ENCODE results near the gene FMN2.

Gene FMN2

DNA sequence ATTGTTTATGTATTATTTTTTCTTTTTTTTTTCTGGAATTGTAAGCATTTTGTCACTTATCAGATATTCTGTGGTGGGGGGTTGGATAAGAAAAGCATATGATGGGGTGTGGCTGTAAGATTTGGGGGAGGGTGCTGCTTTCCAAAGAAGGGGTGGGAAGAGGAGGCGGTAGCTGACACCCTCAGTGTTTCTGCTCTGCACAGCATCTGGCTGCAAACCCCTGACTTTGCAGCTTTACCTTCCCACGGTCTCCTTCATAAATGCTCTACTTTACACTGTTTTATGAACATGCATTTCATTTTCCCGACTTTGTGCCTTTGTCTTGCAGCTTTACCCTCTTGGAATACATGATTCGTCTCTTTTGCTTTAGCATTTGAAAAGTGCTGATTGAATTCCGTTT, 7.6 kb downstream of the FMN2 start:
- DNase-seq = no peak

DNA sequence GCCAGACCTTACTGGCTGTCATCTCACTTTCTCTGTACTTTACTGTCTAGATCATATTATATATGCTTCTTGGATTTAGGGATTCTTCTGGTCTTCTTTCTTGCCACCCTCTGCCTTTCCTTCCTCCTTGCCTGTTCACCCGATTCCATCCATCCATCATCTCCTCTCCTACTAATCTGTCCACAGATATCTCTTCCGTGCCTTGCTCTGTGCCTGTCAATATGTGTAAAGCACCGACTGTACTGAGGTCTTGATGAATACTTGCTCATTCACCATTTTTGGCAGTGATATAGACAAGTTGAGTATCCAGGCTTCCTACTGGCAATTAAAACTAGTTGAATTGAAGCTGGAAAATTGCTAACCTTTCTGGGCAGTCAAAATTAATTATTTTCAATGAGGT, 8.1 kb downstream of the FMN2 start:
- no peak for DNase-seq

DNA sequence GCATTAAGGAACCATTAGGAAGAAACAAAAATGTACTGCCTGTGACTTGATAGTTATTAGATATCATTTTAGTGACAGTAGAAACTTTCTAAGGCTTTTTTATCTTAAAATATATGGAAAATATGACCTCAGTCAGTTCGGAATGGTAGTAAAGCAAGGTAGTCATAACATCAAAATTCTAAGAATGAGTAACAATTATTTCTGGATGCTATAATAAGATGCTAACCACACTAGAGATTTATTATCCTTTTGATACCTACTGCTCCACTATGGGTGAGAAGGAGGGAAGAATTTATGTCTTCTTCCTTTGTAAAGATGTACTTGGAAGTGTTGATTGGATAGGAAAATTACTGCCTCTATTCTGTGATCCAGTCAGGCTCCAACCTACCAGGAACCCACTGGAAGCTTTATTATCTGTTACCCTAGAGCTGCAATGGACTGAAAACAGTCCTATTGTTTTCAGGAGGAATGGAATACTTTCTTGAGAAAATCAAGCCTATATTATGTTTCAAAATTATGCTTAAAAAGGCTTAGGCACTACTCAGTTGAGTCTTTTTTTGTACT, 8.8 kb downstream of the FMN2 start:
- DNase-seq = peak; percentile 21

GRCh38 chr1:240101306-240101705, 9.6 kb downstream of the FMN2 start:
- no peak for DNase-seq

DNA sequence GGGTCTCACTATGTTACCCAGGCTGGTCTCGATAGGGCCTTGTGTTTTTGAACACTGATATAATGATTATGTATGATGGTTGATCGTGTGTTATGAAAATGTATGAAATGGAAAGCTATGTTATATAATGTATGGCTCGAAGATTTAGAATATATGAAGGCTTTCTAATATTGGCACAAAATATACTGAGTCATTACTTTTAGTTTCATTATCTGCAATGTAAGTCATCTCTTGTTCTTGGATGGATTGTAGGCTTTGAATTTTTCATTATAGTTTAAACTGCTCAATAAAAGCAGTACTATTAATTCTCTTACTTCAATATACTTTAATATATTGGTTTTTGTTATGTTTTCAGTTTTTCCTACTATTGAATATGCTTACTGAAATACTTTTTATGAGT, 10.1 kb downstream of the FMN2 start:
- no peak for DNase-seq

GRCh38 chr1:240104672-240105071, 13.0 kb downstream of the FMN2 start:
- no peak for DNase-seq

GRCh38 chr1:240107058-240107684, 15.5 kb downstream of the FMN2 start:
- peak; percentile 58 for DNase-seq

DNA sequence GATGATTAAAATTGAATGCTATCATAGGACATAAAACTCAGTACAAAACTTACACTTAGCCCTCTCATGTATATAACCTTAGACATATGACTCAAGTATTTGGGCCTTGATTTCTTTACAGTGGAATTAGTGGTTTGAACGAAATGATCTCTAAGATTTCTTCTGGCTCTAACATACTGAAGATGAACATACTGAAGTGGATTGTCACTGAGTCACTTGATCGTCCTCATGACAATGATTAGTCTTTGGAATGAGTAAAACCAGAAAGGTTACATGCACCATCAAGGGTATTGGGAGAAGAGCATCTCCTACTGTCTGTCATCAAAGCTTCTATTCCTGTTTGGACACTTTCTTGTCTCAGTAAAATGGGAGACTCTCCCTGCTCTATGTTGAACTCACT, 17.4 kb downstream of the FMN2 start:
- DNase-seq = no peak

- no peak for DNase-seq
These were observed 18.4 kb downstream of the FMN2 start for GRCh38 chr1:240109920-240110636.

- no peak for DNase-seq
These were observed 19.9 kb downstream of the FMN2 start for GRCh38 chr1:240111558-240111957.

GRCh38 chr1:240114222-240114621, 22.5 kb downstream of the FMN2 start:
- no peak for DNase-seq

DNA sequence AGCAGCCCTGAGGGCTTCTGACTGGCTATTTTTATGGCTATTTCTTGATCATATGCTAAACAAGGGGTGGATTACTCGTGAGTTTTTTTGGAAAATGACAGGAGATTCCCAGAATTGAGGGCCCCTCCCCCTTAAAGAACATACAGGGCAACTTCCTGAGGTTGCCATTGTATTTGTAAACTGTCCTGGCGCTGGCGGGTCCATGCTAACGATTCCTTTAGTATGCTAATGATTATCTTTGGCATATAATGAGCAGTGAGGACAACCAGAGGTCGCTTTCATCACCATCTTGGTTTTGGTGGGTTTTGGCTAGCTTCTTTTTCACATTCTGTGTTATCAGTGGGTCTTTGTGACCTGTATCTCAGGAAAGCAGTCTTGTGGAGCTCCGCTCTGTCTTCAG, 24.1 kb downstream of the FMN2 start:
- no peak for DNase-seq

DNA sequence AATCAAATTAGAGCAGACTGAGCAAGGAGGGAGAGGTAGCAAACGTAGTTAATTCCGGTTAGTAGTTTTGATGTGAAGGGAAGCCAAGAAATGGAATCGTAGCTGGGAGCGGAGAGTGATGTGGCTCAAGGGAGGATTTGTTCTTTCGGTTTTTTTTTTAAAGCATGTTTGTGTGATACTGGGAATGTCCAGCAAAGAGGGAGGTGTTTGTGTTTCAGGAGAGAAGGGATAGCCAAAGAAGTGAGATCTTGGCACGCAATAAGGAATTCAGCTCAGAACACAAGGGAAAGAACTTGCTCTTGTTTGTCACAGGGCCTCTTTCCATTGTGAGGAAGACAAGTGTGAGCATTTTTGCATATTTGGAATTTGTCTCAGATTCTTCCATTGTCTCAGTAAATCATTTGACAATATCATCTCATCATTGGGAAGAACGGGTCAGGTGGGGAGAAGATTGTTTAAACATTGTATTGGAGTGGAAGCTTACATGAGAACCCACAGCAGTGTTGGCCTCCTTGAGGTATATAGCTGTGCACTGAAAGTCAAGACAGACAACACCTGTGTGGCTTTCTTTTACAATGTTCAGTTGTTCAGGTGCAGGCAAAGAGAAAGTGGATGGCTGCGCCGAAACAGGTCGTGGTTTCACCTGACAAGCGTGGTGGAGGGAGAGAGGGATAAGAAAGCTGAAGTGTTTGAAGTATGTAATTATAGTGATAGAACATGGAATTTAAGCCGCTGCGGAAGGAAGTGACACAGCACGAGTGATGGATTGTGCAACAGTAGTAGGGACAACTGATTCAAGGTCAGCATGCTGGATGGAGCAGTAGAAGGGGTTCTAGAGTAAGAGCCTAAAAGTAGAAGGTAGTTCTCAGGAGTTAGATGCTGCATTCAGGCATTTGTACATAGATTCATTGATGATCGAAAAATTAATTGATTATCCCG, 25.4 kb downstream of the FMN2 start:
- DNase-seq = no peak

DNA sequence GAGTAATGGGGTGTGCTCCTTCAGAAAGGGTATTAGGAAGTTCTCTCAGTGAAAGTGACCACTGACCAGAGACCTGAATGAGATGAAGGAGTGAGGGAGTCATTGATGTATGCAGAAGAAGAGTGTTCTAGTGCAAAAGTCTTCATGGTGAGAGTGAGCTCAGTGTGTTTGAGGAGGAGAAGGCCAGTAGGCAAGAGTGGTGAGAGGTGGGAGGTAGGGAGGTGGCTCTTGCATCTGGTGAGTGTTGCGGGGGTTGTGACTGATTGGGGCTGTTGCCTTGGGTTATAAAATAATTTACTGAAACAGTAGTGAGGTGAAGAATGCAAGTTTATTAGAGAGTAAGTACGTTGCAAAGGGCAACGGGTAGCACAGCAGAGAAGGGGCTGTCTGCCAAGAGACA, 26.2 kb downstream of the FMN2 start:
- DNase-seq = no peak

- DNase-seq = peak; percentile 50
These were observed 31.2 kb downstream of the FMN2 start for GRCh38 chr1:240122639-240123613.

GRCh38 chr1:240126821-240127220, 35.1 kb downstream of the FMN2 start:
- DNase-seq = no peak

DNA sequence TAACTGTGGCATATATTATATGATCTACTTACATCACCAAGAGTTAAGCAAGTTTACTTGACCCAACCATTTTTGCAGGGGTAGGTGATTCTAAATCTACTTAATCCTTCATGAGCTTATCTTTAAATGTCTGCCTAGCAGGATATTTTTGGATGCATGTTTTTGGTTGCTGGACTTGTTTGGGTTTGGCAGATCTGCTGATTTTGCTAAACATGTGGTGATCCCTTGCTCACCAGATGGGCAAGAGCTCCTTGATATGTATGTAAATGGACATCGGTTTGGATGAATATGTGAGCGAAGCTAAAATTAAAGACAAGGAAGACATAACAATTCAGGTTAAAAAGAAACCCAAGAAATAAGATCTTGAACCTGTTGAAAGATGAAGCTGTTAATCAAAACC, 36.7 kb downstream of the FMN2 start:
- no peak for DNase-seq

DNA sequence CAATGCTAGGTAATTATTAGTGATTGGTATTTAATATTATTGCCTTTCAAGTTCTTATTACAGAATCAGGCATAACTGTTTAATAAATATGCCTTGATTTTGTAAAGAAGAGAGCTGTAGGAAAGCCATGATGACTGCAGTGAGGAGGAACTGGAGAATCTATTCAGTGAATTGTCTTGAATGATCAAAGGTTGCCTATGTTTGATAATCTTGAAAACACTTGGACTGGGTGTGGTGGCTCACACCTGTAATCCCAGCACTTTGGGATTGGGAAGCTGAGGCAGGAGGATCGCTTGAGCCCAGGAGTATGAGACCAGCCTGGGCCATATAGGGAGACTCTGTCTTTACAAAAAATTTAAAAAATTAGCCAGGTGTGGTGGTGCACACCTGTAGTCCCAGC, 42.4 kb downstream of the FMN2 start:
- DNase-seq = no peak

DNA sequence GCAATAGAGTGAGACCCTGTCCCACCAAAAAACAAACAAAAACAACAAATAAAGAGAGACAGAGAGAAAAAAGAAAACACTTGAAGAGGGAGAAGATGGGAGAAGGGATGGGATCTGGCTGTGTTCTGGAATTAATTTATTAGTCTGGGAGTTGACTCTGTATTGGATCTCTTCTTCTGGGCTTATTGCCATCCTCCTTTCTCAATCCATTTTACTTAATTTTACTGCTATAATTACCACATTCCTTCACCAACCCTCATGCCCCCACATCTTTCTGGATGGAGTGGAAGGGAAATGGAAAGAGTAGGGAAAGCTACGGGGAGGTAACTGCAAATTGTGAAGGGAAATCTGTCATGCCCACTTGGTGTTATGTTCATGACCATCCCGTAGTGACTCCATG, 42.9 kb downstream of the FMN2 start:
- DNase-seq = no peak

DNA sequence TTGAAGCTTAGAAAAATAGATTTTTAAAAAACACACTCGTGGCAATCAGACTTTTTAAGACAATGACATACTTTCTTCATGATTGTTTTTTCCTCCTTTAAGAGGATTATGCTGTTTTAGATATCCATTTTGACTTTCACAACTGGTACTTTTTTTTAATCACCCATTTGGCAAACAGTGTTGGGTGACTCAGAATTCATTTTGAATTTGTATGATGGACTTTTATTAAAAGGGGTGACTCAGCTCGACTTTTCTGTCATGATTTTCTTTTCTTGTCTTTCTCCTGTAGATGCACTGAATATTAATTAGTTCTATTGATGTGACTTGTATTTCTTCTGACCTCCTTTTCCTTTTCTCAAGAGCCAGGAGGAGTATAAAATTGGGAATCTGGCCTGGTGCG, 44.7 kb downstream of the FMN2 start:
- no peak for DNase-seq

DNA sequence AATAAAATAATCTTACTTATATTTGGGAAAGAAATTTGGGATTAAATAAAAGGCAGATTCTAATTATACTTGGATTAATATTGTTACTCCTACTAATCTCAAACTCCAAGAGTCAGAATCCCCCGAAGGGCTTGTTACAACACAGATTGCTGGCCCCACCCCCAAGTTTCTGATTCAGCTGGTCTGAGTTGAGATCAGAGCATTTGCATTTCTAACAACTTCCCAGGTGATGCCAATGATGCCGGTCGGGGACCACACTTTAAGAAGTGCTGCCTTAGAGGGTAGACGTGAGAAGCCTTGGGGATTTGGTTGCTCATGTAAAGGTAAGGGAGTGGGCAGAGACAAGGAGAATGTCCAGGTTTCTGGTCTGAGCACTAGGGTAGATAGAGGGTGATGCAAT, 47.2 kb downstream of the FMN2 start:
- no peak for DNase-seq

GRCh38 chr1:240139511-240139910, 47.8 kb downstream of the FMN2 start:
- DNase-seq = no peak
